Thyroid gland (tissue), 4 donors: ENCODE results near the gene STAT2.
"Not testable (repeated sequence)": the region's sequence is repeated elsewhere in the genome, so short reads cannot be mapped to it uniquely, and the experiment has no call there.

Experiments
- CTCF ChIP-seq, 6 experiments: fragments of 200-600 bp in 3 of 6; fragments of 450-650 bp in 3 of 6; sonication (generic) in 3 of 6; IDR thresholded peaks; one replicate each; pipeline ENCODE4 v1.5.1; 2016 to 2019; ENCODE audit warnings: antibody characterized with exemption in 6 of 6, mild to moderate bottlenecking in 2 of 6, inconsistent platforms in 1 of 6, moderate library complexity in 1 of 6
- POLR2A ChIP-seq, 2 donors: fragments of 450-650 bp; IDR thresholded peaks; one replicate each; pipeline ENCODE4 v1.6.1; 2017; ENCODE audit warnings: antibody characterized with exemption in 2 of 2, mild to moderate bottlenecking in 2 of 2, moderate library complexity in 1 of 2

- TF ChIP-seq CTCF, POLR2A (IDR thresholded peaks at IDR 0.05): not testable (repeated sequence)
Measured at GRCh38 chr12:56399466-56399865, 39.6 kb upstream of the STAT2 start.
